ENCODE data around the gene NFE2L1. TPM values are rescaled to one million over a fixed set of nuclear protein-coding genes. Genes with fewer than 3 reads are reported as not detected.

The NFE2L1 gene
- total and polyA plus RNA-seq, 2 of the 8 experiments (the other 6 are each of a cell fraction or from before 2014, with no cell fraction given) = 140 to 143 TPM

DNA sequence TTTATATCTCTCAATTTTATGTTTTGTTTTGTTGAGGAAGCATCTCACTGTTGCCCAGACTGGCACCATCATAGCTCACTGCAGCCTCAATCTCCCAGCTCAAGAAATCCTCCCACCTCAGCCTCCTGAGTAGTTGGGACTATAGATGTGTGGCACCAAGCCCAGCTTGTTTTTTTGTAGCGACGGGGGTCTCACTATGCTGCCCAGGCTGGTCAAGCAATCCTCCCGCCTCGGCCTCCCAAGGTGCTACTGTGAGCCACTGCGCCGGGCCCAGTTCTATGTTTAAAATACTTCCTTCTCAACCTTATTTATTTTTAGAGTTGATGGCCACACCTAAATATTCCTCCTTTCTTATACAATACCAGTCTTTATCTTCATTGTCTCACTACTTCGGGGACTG lies 1.9 kb upstream of the NFE2L1 start:
- Histone ChIP-seq H3K4me1 (replicated peaks in 1 of 4; ENCODE audit: control insufficient read depth in 3 of 4, insufficient read depth in 4 of 4, low read length in 3 of 4) (peaks cover 0 to 15% (median 13%) of the 10 kb centered on the region in 4 experiments; a peak in 5 of 7 replicates), H3K18ac (ENCODE audit: extremely low read depth, low read length) (no peak overlapping the region), H2AK5ac (ENCODE audit: low read depth, low read length) (no peak overlapping the region), H3K4ac (replicated peaks; ENCODE audit: insufficient read length, low read depth, low read length) (no peak overlapping the region), H4K91ac (replicated peaks; ENCODE audit: insufficient read length, low read length) (no peak overlapping the region), H2BK120ac (replicated peaks; ENCODE audit: low read depth, low read length) (no peak overlapping the region), H3K14ac (ENCODE audit: insufficient read length) (no peak overlapping the region), H3K27ac (ENCODE audit: low read depth, low read length) (no peak overlapping the region), H3K79me2 (ENCODE audit: control insufficient read depth in 1 of 2, insufficient read depth in 2 of 2, low read length in 2 of 2) (peaks cover 0 to 38% of the 10 kb centered on the region in 2 experiments; a peak in 2 of 4 replicates), H2BK12ac (ENCODE audit: low read depth, low read length) (no peak overlapping the region), H3K27me3 (replicated peaks in 1 of 4; ENCODE audit: control insufficient read depth in 3 of 4, extremely low read depth in 1 of 4, insufficient read depth in 3 of 4, low read length in 3 of 4) (no peaks in the 10 kb centered on the region), H3K9ac (replicated peaks in 1 of 4; ENCODE audit: extremely low read depth in 1 of 4, low read depth in 3 of 4, low read length in 3 of 4) (no peak overlapping the region), H2BK15ac (ENCODE audit: low read length) (no peak overlapping the region), H3K79me1 (ENCODE audit: low read depth, low read length) (no peaks in the 10 kb centered on the region; the same call in 1 of the 2 replicates), H4K8ac (ENCODE audit: extremely low read depth, insufficient read depth, low read length) (no peak overlapping the region), H2BK20ac (ENCODE audit: low read length) (no peak overlapping the region), H2BK5ac (ENCODE audit: low read depth, low read length) (no peak overlapping the region), H2AFZ (ENCODE audit: low read length) (no peak overlapping the region), H3K23me2 (ENCODE audit: low read depth, low read length) (peaks cover 10% of the 10 kb centered on the region), H3K4me2 (ENCODE audit: insufficient read depth in 1 of 2, low read depth in 2 of 2, low read length in 2 of 2) (peak overlapping the region; percentile 80 to 87; a peak in 2 of 4 replicates), H4K5ac (ENCODE audit: insufficient read length, low read depth, low read length) (no peak overlapping the region), H3K23ac (ENCODE audit: insufficient read length) (no peak overlapping the region), H3K36me3 (ENCODE audit: control insufficient read depth in 2 of 4, insufficient read depth in 4 of 4, low read length in 3 of 4) (peaks cover 2 to 8% (median 7%) of the 10 kb centered on the region in 4 experiments; a peak in 5 of 8 replicates), H4K20me1 (replicated peaks in 1 of 2; ENCODE audit: control insufficient read depth in 1 of 2, insufficient read depth in 2 of 2, low read length in 2 of 2) (peaks cover 0 to 7% of the 10 kb centered on the region in 2 experiments), H3K4me3 (ENCODE audit: extremely low read depth in 1 of 4, insufficient read depth in 2 of 4, low read depth in 3 of 4, low read length in 4 of 4) (peak overlapping the region in 2 of 4 experiments; percentile 81 to 87; a peak in 3 of 8 replicates), H3K56ac (replicated peaks; ENCODE audit: insufficient read length, low read depth, low read length) (no peak overlapping the region), H3K9me3 (ENCODE audit: insufficient read depth in 2 of 2, low read depth in 1 of 2, low read length in 1 of 2) (no peaks in the 10 kb centered on the region)
- ChIA-PET CTCF (ENCODE audit: partially characterized antibody) (interaction anchor here (0.6 to 10.5 kb wide), 9 partner anchors 8 to 1250 kb away, joined by 3 to 111 read pairs (median 12); no protein-coding TSS in a partner anchor), POLR2A (ENCODE audit: partially characterized antibody) (interaction anchor here (28.1 to 41.8 kb wide), 2 partner anchors 9 to 16 kb away, joined by 1227 read pairs; partner anchors contain the start of genes COPZ2 and NFE2L1)
- DNase-seq (ENCODE audit: low read depth in 1 of 2, low spot score in 2 of 2) (no peak), FAIRE-seq (no peak)
- WGBS, 2 experiments (ENCODE audit: extremely low coverage in 1 of 2, insufficient coverage in 1 of 2, insufficient read length in 1 of 2, insufficient replicate concordance in 2 of 2, low coverage in 1 of 2, low lambda C conversion rate in 2 of 2, missing lambda C conversion rate in 1 of 2) = 89% methylated on average over 7 of the region's 7 CpGs; no CpG with 5 or more reads in 1 of the 2 experiments
- TF ChIP-seq CREB1 (IDR thresholded peaks at IDR 0.05) (no peak), POLR2AphosphoS5 (IDR thresholded peaks at IDR 0.05; ENCODE audit: low read depth, low read length) (no peak), HDAC6 (IDR thresholded peaks at IDR 0.05; ENCODE audit: low read depth, low read length) (no peak), SIRT6 (IDR thresholded peaks at IDR 0.05; ENCODE audit: low read length) (no peak)

Measured in H1 (cell line).